Mesenchymal stem cell (in vitro differentiated cells and primary cell): ENCODE measurements around the gene SRRM1.

Source experiments
- DNase-seq: peaks from one replicate; pipeline ENCODE4 v3.0.0-alpha.2; 2013
- H2AFZ ChIP-seq: one replicate; pipeline ENCODE4 v1.6.1; 2013; ENCODE audit warnings: low read depth, mild to moderate bottlenecking, control low read depth, inconsistent platforms, low read length, moderate library complexity
- H2AK5ac ChIP-seq: 2 replicates; pipeline ENCODE4 v1.6.1; 2013; ENCODE audit warnings: low read length, moderate library complexity, mild to moderate bottlenecking, inconsistent platforms; ENCODE audit not compliant: severe bottlenecking
- H2BK120ac ChIP-seq: one replicate; pipeline ENCODE4 v1.6.1; 2013; ENCODE audit warnings: low read depth, mild to moderate bottlenecking, inconsistent platforms, low read length, moderate library complexity
- H2BK12ac ChIP-seq, 2 experiments: one replicate each; pipeline ENCODE4 v1.6.1; 2013; ENCODE audit warnings: inconsistent platforms in 2 of 2, low read length in 2 of 2, mild to moderate bottlenecking in 2 of 2, moderate library complexity in 2 of 2, control low read depth in 1 of 2
- H2BK15ac ChIP-seq: one replicate; pipeline ENCODE4 v1.6.1; 2013; ENCODE audit warnings: mild to moderate bottlenecking, low read depth, inconsistent platforms; ENCODE audit not compliant: poor library complexity, severe bottlenecking
- H2BK5ac ChIP-seq: 2 replicates; pipeline ENCODE4 v1.6.1; 2013; ENCODE audit warnings: low read depth, mild to moderate bottlenecking, low read length, control low read depth, inconsistent platforms; ENCODE audit not compliant: poor library complexity, severe bottlenecking
- H3K14ac ChIP-seq, 2 experiments: one replicate each; pipeline ENCODE4 v1.6.1; 2013; ENCODE audit warnings: inconsistent platforms in 2 of 2, low read length in 2 of 2, control low read depth in 1 of 2, mild to moderate bottlenecking in 1 of 2, moderate library complexity in 1 of 2
- H3K18ac ChIP-seq, 2 experiments: one replicate each; pipeline ENCODE4 v1.6.1; 2013; ENCODE audit warnings: inconsistent platforms in 2 of 2, low read length in 2 of 2, control low read depth in 1 of 2, low read depth in 1 of 2, mild to moderate bottlenecking in 1 of 2
- H3K23ac ChIP-seq, 2 experiments: one replicate each; pipeline ENCODE4 v1.6.1; 2013; ENCODE audit warnings: inconsistent platforms in 2 of 2, low read length in 2 of 2, mild to moderate bottlenecking in 2 of 2, moderate library complexity in 2 of 2, control low read depth in 1 of 2
- H3K27ac ChIP-seq: 2 replicates; pipeline ENCODE4 v1.5.1; 2013; ENCODE audit warnings: mild to moderate bottlenecking, moderate library complexity, low read length, control low read depth, inconsistent platforms; ENCODE audit not compliant: poor library complexity, severe bottlenecking
- H3K27me3 ChIP-seq, 2 experiments: 2 replicates each; pipeline versions ENCODE4 v1.6.1 to v1.7.0; 2013; ENCODE audit warnings: low read length in 2 of 2, mild to moderate bottlenecking in 2 of 2, moderate library complexity in 2 of 2, control low read depth in 1 of 2, inconsistent platforms in 1 of 2; ENCODE audit not compliant: control insufficient read depth in 1 of 2, insufficient read depth in 1 of 2
- H3K36me3 ChIP-seq, 2 experiments: 2 replicates each; pipeline versions ENCODE4 v1.6.1 to v1.7.0; 2013; ENCODE audit warnings: low read length in 2 of 2, control low read depth in 1 of 2, inconsistent platforms in 1 of 2, low read depth in 1 of 2, mild to moderate bottlenecking in 1 of 2; ENCODE audit not compliant: insufficient read depth in 2 of 2, control insufficient read depth in 1 of 2
- H3K4ac ChIP-seq, 2 experiments: one replicate each; pipeline ENCODE4 v1.6.1; 2013; ENCODE audit warnings: inconsistent platforms in 2 of 2, low read length in 2 of 2, mild to moderate bottlenecking in 2 of 2, moderate library complexity in 2 of 2, control low read depth in 1 of 2, low read depth in 1 of 2
- H3K4me1 ChIP-seq: 2 replicates; pipeline ENCODE4 v1.6.1; 2013; ENCODE audit warnings: low read depth, low read length, control low read depth; ENCODE audit not compliant: control insufficient read depth, insufficient read depth
- H3K4me2 ChIP-seq: 2 replicates; pipeline ENCODE4 v1.6.1; 2013; ENCODE audit warnings: low read length, mild to moderate bottlenecking, inconsistent platforms; ENCODE audit not compliant: poor library complexity, severe bottlenecking
- H3K4me3 ChIP-seq, 2 experiments: 2 replicates each; pipeline versions ENCODE4 v1.5.1 to v1.7.0; 2013; ENCODE audit warnings: low read length in 2 of 2, mild to moderate bottlenecking in 2 of 2, control low read depth in 1 of 2, low read depth in 1 of 2; ENCODE audit not compliant: insufficient read depth in 1 of 2
- H3K79me1 ChIP-seq: replicated peaks from 2 replicates; pipeline ENCODE4 v1.6.1; 2013; ENCODE audit warnings: mild to moderate bottlenecking, control low read depth, low read length, inconsistent platforms; ENCODE audit not compliant: poor library complexity, severe bottlenecking
- H3K9ac ChIP-seq: 2 replicates; pipeline ENCODE4 v1.7.0; 2013; ENCODE audit warnings: mild to moderate bottlenecking, low read length, moderate library complexity
- H3K9me3 ChIP-seq: 2 replicates; pipeline ENCODE4 v1.7.0; 2013; ENCODE audit warnings: mild to moderate bottlenecking, low read length; ENCODE audit not compliant: control insufficient read depth
- H4K8ac ChIP-seq: one replicate; pipeline ENCODE4 v1.6.1; 2013; ENCODE audit warnings: inconsistent platforms, mild to moderate bottlenecking, low read length, moderate library complexity
- H4K91ac ChIP-seq: one replicate; pipeline ENCODE4 v1.6.1; 2013; ENCODE audit warnings: mild to moderate bottlenecking, low read length, inconsistent platforms
- WGBS: methylation state at CpG from one replicate; pipeline ENCODE4 v1.1.7; 2013; ENCODE audit warnings: mixed read lengths; 5-methylcytosine and 5-hydroxymethylcytosine counted together

The SRRM1 gene

GRCh38 chr1:24641646-24642151 is 1.4 kb upstream of the SRRM1 start:
- Histone ChIP-seq H2AFZ (no peak overlapping the region), H3K18ac (peak overlapping the region; percentile 80 to 89), H3K27ac (peak overlapping the region; percentile 55), H2AK5ac (peak overlapping the region; percentile 53), H3K4me3 (peak overlapping the region in 1 of 2 experiments; percentile 93), H4K8ac (peak overlapping the region; percentile 98), H2BK5ac (no peak overlapping the region), H3K27me3 (peaks cover 7 to 10% of the 10 kb centered on the region in 2 experiments), H2BK15ac (peak overlapping the region; percentile 77), H3K4me1 (peaks cover 8% of the 10 kb centered on the region), H3K79me1 (peaks cover 5% of the 10 kb centered on the region), H2BK12ac (peak overlapping the region; percentile 75 to 76), H2BK120ac (peak overlapping the region; percentile 54), H3K36me3 (peaks cover 0 to 16% of the 10 kb centered on the region in 2 experiments), H3K4ac (peak overlapping the region; percentile 86 to 88), H3K9ac (peak overlapping the region; percentile 100), H3K14ac (peak overlapping the region in 1 of 2 experiments; percentile 82), H3K4me2 (peak overlapping the region; percentile 36), H3K9me3 (no peaks in the 10 kb centered on the region), H4K91ac (peak overlapping the region; percentile 94), H3K23ac (peak overlapping the region in 1 of 2 experiments; percentile 16)
- peak; percentile 48 for DNase-seq
- WGBS = 59% methylated on average over 22 of the region's 24 CpGs

- peaks cover 5% of the 10 kb centered on the region for H3K79me1 ChIP-seq
- H2BK12ac ChIP-seq = peak overlapping the region in 1 of 2 experiments; percentile 57
- H3K36me3 ChIP-seq = peaks cover 2 to 35% of the 10 kb centered on the region in 2 experiments
- H4K91ac ChIP-seq = peak overlapping the region; percentile 86
- H2BK15ac ChIP-seq = no peak overlapping the region
- peak overlapping the region in 1 of 2 experiments; percentile 96 for H3K14ac ChIP-seq
- H3K27me3 ChIP-seq = no peaks in the 10 kb centered on the region
- peak overlapping the region in 1 of 2 experiments; percentile 99 for H3K23ac ChIP-seq
- peak overlapping the region; percentile 73 for H3K27ac ChIP-seq
- under 1% methylated on average over 19 of the region's 53 CpGs for WGBS
- H2AFZ ChIP-seq = peak overlapping the region; percentile 33
- H3K4ac ChIP-seq = peak overlapping the region in 1 of 2 experiments; percentile 98
- peak; percentile 24 for DNase-seq
- peak overlapping the region; percentile 98 to 99 for H3K4me3 ChIP-seq
- H3K4me1 ChIP-seq = peaks cover 8% of the 10 kb centered on the region
- peak overlapping the region; percentile 94 for H3K9ac ChIP-seq
- H2BK5ac ChIP-seq = peak overlapping the region; percentile 69
- H4K8ac ChIP-seq = peak overlapping the region; percentile 69
- no peaks in the 10 kb centered on the region for H3K9me3 ChIP-seq
- peak overlapping the region; percentile 82 to 96 for H3K18ac ChIP-seq
- H2AK5ac ChIP-seq = peak overlapping the region; percentile 74
- peak overlapping the region; percentile 74 for H3K4me2 ChIP-seq
- no peak overlapping the region for H2BK120ac ChIP-seq
These were observed 429 bp downstream of the SRRM1 start for GRCh38 chr1:24643363-24644099.

GRCh38 chr1:24644100-24644384 is 940 bp downstream of the SRRM1 start:
- no peak overlapping the region for H4K8ac ChIP-seq
- no peak overlapping the region for H3K27ac ChIP-seq
- no peaks in the 10 kb centered on the region for H3K9me3 ChIP-seq
- no peak overlapping the region for H2AK5ac ChIP-seq
- H3K4me2 ChIP-seq = peak overlapping the region; percentile 74
- H3K9ac ChIP-seq = peak overlapping the region; percentile 94
- peak overlapping the region in 1 of 2 experiments; percentile 79 for H3K4ac ChIP-seq
- no peak overlapping the region for H3K23ac ChIP-seq
- peak overlapping the region; percentile 98 to 99 for H3K4me3 ChIP-seq
- H3K18ac ChIP-seq = peak overlapping the region in 1 of 2 experiments; percentile 96
- H3K14ac ChIP-seq = peak overlapping the region in 1 of 2 experiments; percentile 83
- peaks cover 5% of the 10 kb centered on the region for H3K79me1 ChIP-seq
- no peak overlapping the region for H2BK15ac ChIP-seq
- H2BK120ac ChIP-seq = no peak overlapping the region
- H3K4me1 ChIP-seq = peaks cover 8% of the 10 kb centered on the region
- peaks cover 2 to 40% of the 10 kb centered on the region in 2 experiments for H3K36me3 ChIP-seq
- no peaks in the 10 kb centered on the region for H3K27me3 ChIP-seq
- peak overlapping the region; percentile 33 for H2AFZ ChIP-seq
- no peak overlapping the region for H2BK12ac ChIP-seq
- peak; percentile 14 for DNase-seq
- WGBS = 1% methylated on average over 9 of the region's 9 CpGs
- H2BK5ac ChIP-seq = no peak overlapping the region
- peak overlapping the region; percentile 11 for H4K91ac ChIP-seq

GRCh38 chr1:24648919-24649318 is 5.8 kb downstream of the SRRM1 start:
- Histone ChIP-seq H3K9ac (no peak overlapping the region), H4K8ac (no peak overlapping the region), H4K91ac (no peak overlapping the region), H3K18ac (no peak overlapping the region), H3K4me1 (no peaks in the 10 kb centered on the region), H3K4me3 (no peak overlapping the region), H2AK5ac (no peak overlapping the region), H2BK15ac (no peak overlapping the region), H3K79me1 (peaks cover 6% of the 10 kb centered on the region), H3K27ac (no peak overlapping the region), H2BK5ac (no peak overlapping the region), H2BK12ac (no peak overlapping the region), H3K27me3 (no peaks in the 10 kb centered on the region), H3K14ac (no peak overlapping the region), H3K9me3 (no peaks in the 10 kb centered on the region), H2AFZ (no peak overlapping the region), H3K36me3 (peaks cover 16 to 88% of the 10 kb centered on the region in 2 experiments), H3K4me2 (no peak overlapping the region), H2BK120ac (no peak overlapping the region), H3K4ac (no peak overlapping the region), H3K23ac (no peak overlapping the region)
- no peak for DNase-seq
- WGBS = 96% methylated on average over 3 of the region's 5 CpGs
